Measurements from ENCODE around the gene ARL10. TPM values are rescaled to one million over a fixed set of nuclear protein-coding genes. Genes with fewer than 3 reads are reported as not detected.

ARL10 gene
- polyA plus RNA-seq, 1 of the 3 experiments (the other 2 are of a cell fraction): 4.6 TPM

DNA sequence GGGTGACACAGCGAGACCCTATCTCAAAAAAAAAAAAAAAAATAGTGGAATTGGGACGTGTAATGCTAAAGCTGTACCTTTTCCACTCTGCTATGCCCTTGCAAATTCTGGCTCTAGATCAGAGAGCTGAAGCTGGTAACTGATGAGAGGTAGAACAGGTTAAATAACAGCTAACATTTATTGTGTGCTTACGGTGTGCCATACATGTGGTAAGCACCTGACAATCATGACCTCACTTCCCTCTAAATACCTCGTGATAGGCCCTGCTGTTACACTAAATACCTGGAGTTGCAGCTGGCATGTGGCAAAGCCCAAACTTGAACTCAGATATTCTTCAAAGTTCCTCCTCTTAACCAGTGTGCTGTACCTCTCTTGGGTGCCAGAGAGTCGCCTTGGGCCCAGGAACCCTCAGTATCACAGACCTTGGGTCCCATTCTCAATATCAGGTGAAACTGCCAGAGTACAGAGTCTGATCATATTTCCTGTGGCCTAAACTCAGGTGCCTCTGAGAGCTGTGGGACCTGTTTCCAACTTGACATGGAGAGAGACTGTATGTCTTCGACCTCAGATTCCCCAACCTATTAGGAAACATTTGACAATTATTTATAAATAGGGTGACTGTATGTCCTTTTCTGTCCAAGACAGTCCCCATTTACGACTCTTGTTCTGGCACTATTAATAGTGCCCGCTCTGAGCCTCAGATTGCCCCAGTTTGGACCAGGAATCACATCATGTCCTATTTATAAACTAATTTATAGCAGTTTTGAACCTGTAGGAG lies 4.8 kb downstream of the ARL10 start:
- Histone ChIP-seq H4K20me1 (ENCODE audit: insufficient read depth) (no peaks in the 10 kb centered on the region), H3K36me3 (replicated peaks in 1 of 2; ENCODE audit: control insufficient read depth in 1 of 2, insufficient read depth in 2 of 2, low read length in 1 of 2) (peaks cover 4 to 25% of the 10 kb centered on the region in 2 experiments), H3K4me1 (ENCODE audit: control insufficient read depth in 1 of 2, insufficient read depth in 2 of 2, low read depth in 1 of 2, low read length in 1 of 2) (peaks cover 0 to 6% of the 10 kb centered on the region in 2 experiments; a peak in 1 of 4 replicates), H2AFZ (ENCODE audit: low read depth) (no peak overlapping the region), H3K79me2 (ENCODE audit: insufficient read depth) (no peaks in the 10 kb centered on the region), H3K4me2 (no peak overlapping the region), H3K4me3 (ENCODE audit: low read depth in 2 of 2, low read length in 1 of 2) (no peak overlapping the region), H3K9me3 (no peaks in the 10 kb centered on the region), H3F3A (replicated peaks; ENCODE audit: insufficient read depth) (no peaks in the 10 kb centered on the region), H3K9me2 (no peaks in the 10 kb centered on the region), H3K27me3 (ENCODE audit: insufficient read depth) (no peaks in the 10 kb centered on the region), H3K27ac (ENCODE audit: low read depth in 2 of 2, low read length in 1 of 2) (no peak overlapping the region), H3K9ac (no peak overlapping the region)
- CTCF ChIA-PET: no interaction called here
- TF ChIP-seq RCOR1 (IDR thresholded peaks at IDR 0.05; ENCODE audit: low read length) (no peak), IRF3 (IDR thresholded peaks at IDR 0.05; ENCODE audit: low read depth, low read length) (no peak), EZH2phosphoT487 (IDR thresholded peaks at IDR 0.05; ENCODE audit: borderline replicate concordance, low read depth) (no peak), RAD21 (IDR thresholded peaks at IDR 0.05; ENCODE audit: low read length) (no peak), GATA2 (CRISPR knock-in tag; IDR thresholded peaks at IDR 0.05) (no peak), CHD2 (IDR thresholded peaks at IDR 0.05; ENCODE audit: low read length, partially characterized antibody) (no peak)
- 86% methylated on average over 8 of the region's 8 CpGs for WGBS (ENCODE audit: low lambda C conversion rate)
- POLR2A ChIA-PET: interaction anchor here (0.6 kb wide), 1 partner anchor 9 kb away, joined by 3 read pairs; no protein-coding TSS in a partner anchor
- no peak for DNase-seq

DNA sequence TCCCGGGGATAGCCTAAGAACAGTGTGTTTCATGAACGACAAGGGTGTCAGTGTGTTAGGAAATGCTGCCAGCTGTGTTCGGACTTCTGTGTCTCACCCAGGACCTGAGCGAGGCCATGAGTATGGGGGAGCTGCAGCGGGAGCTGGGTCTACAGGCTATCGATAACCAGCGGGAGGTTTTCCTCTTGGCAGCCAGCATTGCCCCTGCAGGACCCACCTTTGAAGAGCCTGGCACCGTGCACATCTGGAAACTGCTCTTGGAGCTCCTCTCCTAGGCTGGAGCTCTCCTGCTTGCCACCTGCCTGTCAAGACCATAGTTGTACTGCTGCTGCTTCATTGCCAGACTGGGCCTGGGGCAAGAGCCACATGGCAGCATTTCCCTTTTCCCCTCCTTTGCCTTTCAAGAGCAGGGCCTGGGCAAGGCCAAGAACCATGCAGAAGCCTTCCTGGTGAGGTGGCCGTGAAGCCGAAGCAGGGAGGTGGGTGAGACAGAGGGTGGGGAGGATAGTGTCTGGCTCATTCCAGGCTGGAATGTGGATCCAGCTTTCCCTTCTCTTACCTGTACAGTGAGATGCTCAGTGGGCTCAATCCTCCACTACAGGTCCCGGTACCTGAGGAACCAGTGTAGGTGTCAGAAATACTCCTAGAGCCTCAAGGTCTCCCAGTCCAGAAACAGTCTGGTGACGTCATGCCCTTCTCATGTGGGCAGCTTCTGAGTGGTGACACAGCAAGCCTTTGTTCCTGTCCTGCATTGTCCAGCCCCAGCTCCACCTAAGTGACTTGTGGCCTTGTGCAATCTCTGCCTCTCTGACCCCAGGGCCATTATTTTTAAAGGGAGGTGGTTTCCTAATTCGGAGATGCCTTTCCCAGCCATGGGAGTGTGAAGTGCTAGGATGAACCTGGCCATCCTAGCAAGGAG lies 6.6 kb downstream of the ARL10 start:
- H3F3A ChIP-seq (replicated peaks; ENCODE audit: insufficient read depth): no peaks in the 10 kb centered on the region
- H3K27me3 ChIP-seq (ENCODE audit: insufficient read depth): no peaks in the 10 kb centered on the region
- TF ChIP-seq REST (IDR thresholded peaks at IDR 0.05; ENCODE audit: low read depth, low read length): no peak
- no peak for TF ChIP-seq TCF12 (IDR thresholded peaks at IDR 0.05)
- no peak for TF ChIP-seq FOXM1 (IDR thresholded peaks at IDR 0.05; ENCODE audit: low read depth)
- no peak for TF ChIP-seq GATA2 (CRISPR knock-in tag; IDR thresholded peaks at IDR 0.05)
- no peak for TF ChIP-seq EZH2phosphoT487 (IDR thresholded peaks at IDR 0.05; ENCODE audit: borderline replicate concordance, low read depth)
- no peak overlapping the region for H3K9ac ChIP-seq
- H3K79me2 ChIP-seq (ENCODE audit: insufficient read depth): no peaks in the 10 kb centered on the region
- H4K20me1 ChIP-seq (ENCODE audit: insufficient read depth): no peaks in the 10 kb centered on the region
- H2AFZ ChIP-seq (ENCODE audit: low read depth): no peak overlapping the region
- H3K36me3 ChIP-seq (replicated peaks in 1 of 2; ENCODE audit: control insufficient read depth in 1 of 2, insufficient read depth in 2 of 2, low read length in 1 of 2): peaks cover 4 to 25% of the 10 kb centered on the region in 2 experiments
- ChIA-PET CTCF (interaction anchor here (0.9 kb wide), 1 partner anchor 642 kb away, joined by 3 read pairs; no protein-coding TSS in a partner anchor), POLR2A (interaction anchor here (2.1 kb wide), 1 partner anchor 10 kb away, joined by 7 read pairs; the partner anchor contains the start of gene KIAA1191)
- H3K9me2 ChIP-seq: no peaks in the 10 kb centered on the region
- DNase-seq: no peak
- no peaks in the 10 kb centered on the region for H3K9me3 ChIP-seq
- H3K4me1 ChIP-seq (ENCODE audit: control insufficient read depth in 1 of 2, insufficient read depth in 2 of 2, low read depth in 1 of 2, low read length in 1 of 2): no peaks in the 10 kb centered on the region
- H3K27ac ChIP-seq (ENCODE audit: low read depth in 2 of 2, low read length in 1 of 2): no peak overlapping the region
- H3K4me3 ChIP-seq (ENCODE audit: low read depth in 2 of 2, low read length in 1 of 2): no peak overlapping the region
- WGBS (ENCODE audit: low lambda C conversion rate): 94% methylated on average over 13 of the region's 13 CpGs
- no peak overlapping the region for H3K4me2 ChIP-seq

Data from SK-N-SH (cell line).